ENCODE measurements around the gene PCSK5. TPM values are rescaled to one million over a fixed set of nuclear protein-coding genes. Genes with fewer than 3 reads are reported as not detected.

Gene PCSK5
- total RNA-seq, 1 experiment from 2014 or later, result 7.5 TPM

- no peak overlapping the region for H2BK120ac ChIP-seq (ENCODE audit: low read depth, low read length, poor library complexity, severe bottlenecking)
- H3K14ac ChIP-seq (ENCODE audit: insufficient read depth, low read length), result no peak overlapping the region
- no peaks in the 10 kb centered on the region for H3K79me2 ChIP-seq (ENCODE audit: insufficient read depth, low read length)
- H3K4me3 Mint-ChIP-seq, result no peak overlapping the region
- H3T11ph ChIP-seq (ENCODE audit: low read length), result no peak overlapping the region
- H4K8ac ChIP-seq (replicated peaks; ENCODE audit: insufficient read length, low read depth, low read length), result no peak overlapping the region
- H3K27ac Mint-ChIP-seq, result no peak overlapping the region
- peaks cover 0 to 1% (median 0%) of the 10 kb centered on the region in 3 experiments; a peak in 1 of 7 replicates for H3K36me3 Mint-ChIP-seq (ENCODE audit: insufficient read depth in 1 of 3, low read depth in 3 of 3)
- no peak overlapping the region for H2BK12ac ChIP-seq (ENCODE audit: insufficient read length, low read depth, low read length)
- H3K56ac ChIP-seq (ENCODE audit: insufficient read length, low read depth, low read length), result no peak overlapping the region
- H3K9ac ChIP-seq (ENCODE audit: extremely low read depth, insufficient read length, low read length), result no peak overlapping the region
- H3K9me3 ChIP-seq (ENCODE audit: control insufficient read depth, low read depth, low read length), result no peaks in the 10 kb centered on the region
- no peaks in the 10 kb centered on the region for H3K27me3 Mint-ChIP-seq (ENCODE audit: low read depth)
- no peak overlapping the region for H2AFZ ChIP-seq (ENCODE audit: low read length)
- no peaks in the 10 kb centered on the region for H4K20me1 ChIP-seq (ENCODE audit: control insufficient read depth, insufficient read depth, insufficient read length)
- no peaks in the 10 kb centered on the region for H3K23me2 ChIP-seq (ENCODE audit: insufficient read length, low read depth, low read length, poor library complexity, severe bottlenecking)
- no peaks in the 10 kb centered on the region for H3K27me3 ChIP-seq (ENCODE audit: insufficient read depth, low read length)
- no peak overlapping the region for H3K4ac ChIP-seq (ENCODE audit: low read depth, low read length)
- H3K9me3 Mint-ChIP-seq, result no peaks in the 10 kb centered on the region; a peak in 1 of 5 replicates
- H3K4me1 Mint-ChIP-seq, result peaks cover 10 to 12% of the 10 kb centered on the region in 2 experiments
- no peak overlapping the region for H3K23ac ChIP-seq (ENCODE audit: insufficient read length, low read depth, low read length)
- H4K5ac ChIP-seq (ENCODE audit: insufficient read length, low read depth, low read length), result no peak overlapping the region
- no peak overlapping the region for H4K91ac ChIP-seq (ENCODE audit: insufficient read length, low read depth, low read length)
- H3K4me2 ChIP-seq (ENCODE audit: insufficient read depth, insufficient read length, low read length), result no peak overlapping the region
- WGBS (ENCODE audit: extremely low coverage, insufficient read length, low lambda C conversion rate), result no CpG with 5 or more reads among the region's 2 CpGs
- no peak overlapping the region for H2BK5ac ChIP-seq (ENCODE audit: insufficient read length, low read length)
- no peak overlapping the region for H2BK15ac ChIP-seq (ENCODE audit: low read depth, low read length)
- H2BK20ac ChIP-seq (ENCODE audit: low read depth, low read length, poor library complexity, severe bottlenecking), result no peak overlapping the region
- H3K18ac ChIP-seq (ENCODE audit: insufficient read length, low read depth, low read length), result no peak overlapping the region
- no peak overlapping the region for H3K27ac ChIP-seq (ENCODE audit: insufficient read length, low read depth, low read length)
- DNase-seq, result no peak
- no peak for TF ChIP-seq CTCF (conservative IDR thresholded peaks at IDR 0.05)
- peaks cover 2% of the 10 kb centered on the region; the same call in 1 of the 2 replicates for H3K4me1 ChIP-seq (ENCODE audit: insufficient read depth, low read length)
- no peak overlapping the region for H2AK5ac ChIP-seq (ENCODE audit: insufficient read length, low read length)
- no peaks in the 10 kb centered on the region for H3K79me1 ChIP-seq (ENCODE audit: insufficient read depth, low read depth, low read length, poor library complexity, severe bottlenecking)
These were observed 12.0 kb upstream of the PCSK5 start for GRCh38 chr9:75878488-75878860.

All from H9 (cell line).